HCT116 (cell line): Measurements from ENCODE around the gene TPM2. TPM values are rescaled to one million over a fixed set of nuclear protein-coding genes. Genes with fewer than 3 reads are reported as not detected.

Source experiments
- ATAC-seq: fragments of 200-7000 bp; cut with Tn5 transposase; 2 replicates; pipeline ENCODE4 v1.9.1; 2020; ENCODE audit warnings: mild to moderate bottlenecking, moderate library complexity
- BruUV-seq: library from RNA; stranded (reverse); fragments of 400-500 nt; replicated peaks from 2 replicates; lab custom pipeline; 2021; lab: Mats Ljungman, UMichigan
- CTCF ChIA-PET: fragments of 300-600 bp; sonication (Branson Sonifier 250); formaldehyde crosslinking; loops from one replicate; lab custom pipeline; 2021; ENCODE audit warnings: antibody characterized with exemption; lab: Charles Lee
- POLR2A ChIA-PET: fragments of 300-600, 350-600 bp; sonication (Branson Sonifier 250); formaldehyde crosslinking; loops from one replicate; lab custom pipeline; 2021; ENCODE audit warnings: antibody characterized with exemption; lab: Charles Lee
- RAD21 ChIA-PET, 2 experiments: fragments of 300-600 bp; sonication (Branson Sonifier 250); formaldehyde crosslinking; loops; one replicate each; lab custom pipeline; 2023; ENCODE audit warnings: low total read pairs in 2 of 2; ENCODE audit not compliant: uncharacterized antibody in 2 of 2, unreplicated experiment in 2 of 2, low non-redundant PET in 1 of 2; lab: Charles Lee
- DNase-seq: peaks from one replicate; pipeline ENCODE4 v3.0.0-alpha.2; 2010; ENCODE audit warnings: low read depth, low spot score
- H2AFZ ChIP-seq: fragments of 200-600 bp; shearing (Covaris generic), sonication (generic); 2 replicates; pipeline ENCODE4 v1.6.1; 2017; ENCODE audit warnings: low read depth, mixed run types, mixed read lengths, antibody characterized with exemption, low read length; ENCODE audit not compliant: poor library complexity, severe bottlenecking
- H3K27ac ChIP-seq: 2 replicates; pipeline ENCODE4 v1.5.1; 2012; ENCODE audit warnings: low read depth, low read length
- H3K27me3 ChIP-seq: fragments of 200-600 bp; sonication (generic); 2 replicates; pipeline ENCODE4 v1.6.1; 2016; ENCODE audit warnings: mixed run types, low read length, mixed read lengths; ENCODE audit not compliant: insufficient read depth
- H3K36me3 ChIP-seq, 2 experiments: fragments of 200-500 bp in 1 of 2; fragments of 200-600 bp in 1 of 2; sonication (Bioruptor generic) in 1 of 2; sonication (generic) in 1 of 2; 2 replicates each; pipeline versions ENCODE4 v1.5.1 to v1.6.1; 2014 to 2016; ENCODE audit warnings: low read length in 2 of 2, inconsistent platforms in 1 of 2, mixed read lengths in 1 of 2, mixed run types in 1 of 2; ENCODE audit not compliant: insufficient read depth in 2 of 2, control insufficient read depth in 1 of 2
- H3K4me1 ChIP-seq, 2 experiments: fragments of 200-600 bp in 1 of 2; sonication (generic) in 1 of 2; 2 replicates each; pipeline versions ENCODE4 v1.5.1 to v1.6.1; 2012 to 2017; ENCODE audit warnings: low read length in 2 of 2, inconsistent platforms in 1 of 2, mild to moderate bottlenecking in 1 of 2, mixed read lengths in 1 of 2, mixed run types in 1 of 2, moderate library complexity in 1 of 2; ENCODE audit not compliant: insufficient read depth in 2 of 2, control insufficient read depth in 1 of 2
- H3K4me2 ChIP-seq: fragments of 200-600 bp; sonication (generic); 2 replicates; pipeline ENCODE4 v1.6.1; 2017; ENCODE audit warnings: mixed run types, low read length, mixed read lengths
- H3K4me3 ChIP-seq, 2 experiments: fragments of 200-600 bp in 1 of 2; sonication (generic) in 1 of 2; replicated peaks in 1 of 2; 2 replicates each; pipeline ENCODE4 v1.5.1; 2011 to 2016; ENCODE audit warnings: low read length in 2 of 2, control low read depth in 1 of 2, low read depth in 1 of 2, mild to moderate bottlenecking in 1 of 2, mixed read lengths in 1 of 2, mixed run types in 1 of 2
- H3K79me2 ChIP-seq: fragments of 200-600 bp; sonication (generic); 2 replicates; pipeline ENCODE4 v1.6.1; 2017; ENCODE audit warnings: mild to moderate bottlenecking, mixed run types, low read length, moderate library complexity, mixed read lengths; ENCODE audit not compliant: insufficient read depth
- H3K9ac ChIP-seq: fragments of 200-600 bp; sonication (generic); 2 replicates; pipeline ENCODE4 v1.6.1; 2016; ENCODE audit warnings: low read length, mixed read lengths
- H3K9me2 ChIP-seq: fragments of 200-600 bp; sonication (generic), shearing (Covaris generic); 2 replicates; pipeline ENCODE4 v1.6.1; 2017; ENCODE audit warnings: mixed run types, mild to moderate bottlenecking, moderate library complexity; ENCODE audit not compliant: insufficient read depth
- H3K9me3 ChIP-seq, 2 experiments: fragments of 200-500 bp in 1 of 2; fragments of 200-600 bp in 1 of 2; sonication (Bioruptor generic) in 1 of 2; sonication (generic) in 1 of 2; 2 replicates each; pipeline ENCODE4 v1.6.1; 2014 to 2017; ENCODE audit warnings: low read length in 2 of 2, mixed read lengths in 2 of 2, inconsistent platforms in 1 of 2, low read depth in 1 of 2, mild to moderate bottlenecking in 1 of 2, mixed run types in 1 of 2, moderate library complexity in 1 of 2; ENCODE audit not compliant: control insufficient read depth in 1 of 2, insufficient read depth in 1 of 2
- H4K20me1 ChIP-seq: fragments of 200-600 bp; sonication (generic), shearing (Covaris generic); 2 replicates; pipeline ENCODE4 v1.6.1; 2017; ENCODE audit warnings: mixed run types, mild to moderate bottlenecking, moderate library complexity; ENCODE audit not compliant: insufficient read depth
- CBX3 ChIP-seq: IDR thresholded peaks from 2 replicates; pipeline ENCODE4 v1.6.1; 2012; ENCODE audit warnings: low read depth
- CEBPB ChIP-seq: IDR thresholded peaks from 2 replicates; pipeline ENCODE4 v1.6.1; 2012; ENCODE audit warnings: low read depth
- EZH2 ChIP-seq: fragments of 200-600 bp; sonication (generic); IDR thresholded peaks from 2 replicates; pipeline ENCODE4 v1.6.1; 2017; ENCODE audit warnings: antibody characterized with exemption, mixed run types
- EZH2phosphoT487 ChIP-seq: fragments of 200-600 bp; IDR thresholded peaks from 2 replicates; pipeline ENCODE4 v1.6.1; 2018; ENCODE audit warnings: antibody characterized with exemption, borderline replicate concordance
- FOSL1 ChIP-seq: IDR thresholded peaks from 2 replicates; pipeline ENCODE4 v1.6.1; 2012; ENCODE audit warnings: low read depth
- JUND ChIP-seq: IDR thresholded peaks from 2 replicates; pipeline ENCODE4 v1.6.1; 2012
- POLR2A ChIP-seq: IDR thresholded peaks from 2 replicates; pipeline ENCODE4 v1.7.0; 2011; ENCODE audit warnings: borderline replicate concordance; ENCODE audit not compliant: insufficient read depth, insufficient read length; ENCODE audit errors: extremely low read depth
- POLR2AphosphoS5 ChIP-seq: IDR thresholded peaks from 2 replicates; pipeline ENCODE4 v1.6.1; 2011; ENCODE audit warnings: mild to moderate bottlenecking, low read depth, low read length, moderate library complexity
- RAD21 ChIP-seq: IDR thresholded peaks from 2 replicates; pipeline ENCODE4 v1.6.1; 2012; ENCODE audit warnings: low read depth, mild to moderate bottlenecking
- SIN3A ChIP-seq: IDR thresholded peaks from 2 replicates; pipeline ENCODE4 v1.6.1; 2012; ENCODE audit warnings: low read depth
- SP1 ChIP-seq: IDR thresholded peaks from 2 replicates; pipeline ENCODE4 v1.6.1; 2012; ENCODE audit warnings: low read depth
- TCF7L2 ChIP-seq: IDR thresholded peaks from 2 replicates; pipeline ENCODE4 v1.7.0; 2011; ENCODE audit warnings: borderline replicate concordance, inconsistent platforms; ENCODE audit not compliant: insufficient read depth, insufficient read length; ENCODE audit errors: extremely low read depth
- YY1 ChIP-seq: IDR thresholded peaks from 2 replicates; pipeline ENCODE4 v1.6.1; 2011; ENCODE audit warnings: low read length, low read depth, moderate library complexity, mild to moderate bottlenecking; ENCODE audit not compliant: insufficient replicate concordance; ENCODE audit errors: extremely low read depth
- ZBTB33 ChIP-seq: IDR thresholded peaks from 2 replicates; pipeline ENCODE4 v1.6.1; 2011; ENCODE audit warnings: mild to moderate bottlenecking, low read length, moderate library complexity; ENCODE audit not compliant: insufficient replicate concordance; ENCODE audit errors: extremely low read depth
- ZFX ChIP-seq: fragments of 450-650 bp; IDR thresholded peaks from 2 replicates; pipeline ENCODE4 v1.6.1; 2017
- ZNF274 ChIP-seq: fragments of 200-500 bp; sonication (Bioruptor generic); IDR thresholded peaks from 2 replicates; pipeline ENCODE4 v1.6.1; 2014; ENCODE audit warnings: mild to moderate bottlenecking, low read depth, low read length, inconsistent platforms
- intact Hi-C: fragments of 100-400 bp; cut with micrococcal nuclease; formaldehyde crosslinking; loops from 2 replicates; pipeline ENCODE4 v1.10.0; 2022
- total RNA-seq: library from RNA; stranded (reverse); gene quantifications from one replicate; pipeline ENCODE4 v1.2.1, GENCODE V29; 2021; ENCODE audit not compliant: unreplicated experiment
- TF ChIP-seq, protein P1 (sequence below): IDR thresholded peaks from 2 replicates; pipeline ENCODE4 v1.6.1; 2012
- TF ChIP-seq, protein P2 (sequence below), 3 experiments: fragments of 200-600 bp in 1 of 3; sonication (generic) in 1 of 3; IDR thresholded peaks in 2 of 3; conservative IDR thresholded peaks in 1 of 3; 2 replicates each; pipeline ENCODE4 v1.5.1; 2012 to 2017; ENCODE audit warnings: low read depth in 2 of 3, low read length in 2 of 3, antibody characterized with exemption in 1 of 3, borderline replicate concordance in 1 of 3, control low read depth in 1 of 3, mild to moderate bottlenecking in 1 of 3, mixed read lengths in 1 of 3, mixed run types in 1 of 3, moderate library complexity in 1 of 3; ENCODE audit not compliant: insufficient read depth in 1 of 3

The TPM2 gene
- total RNA-seq, 1 experiment from 2014 or later = 278 TPM

DNA sequence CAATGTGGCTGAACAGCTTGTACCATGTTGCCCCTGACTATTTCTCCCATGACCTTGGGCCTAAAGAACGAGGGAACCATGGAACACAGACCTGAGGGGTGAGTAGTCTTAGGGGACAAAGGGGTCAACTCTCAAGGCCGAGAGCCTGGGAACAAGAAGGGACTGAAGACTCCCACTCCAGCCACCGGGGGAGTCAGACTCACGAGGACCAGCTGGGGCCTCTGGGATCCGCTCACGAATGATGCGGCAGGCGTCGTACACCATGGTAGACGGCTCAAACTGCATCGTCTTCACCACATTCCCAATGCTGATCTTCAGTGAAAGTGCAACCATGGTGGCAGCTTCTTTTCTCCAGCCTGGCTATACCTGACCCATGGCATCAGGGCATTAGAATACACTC is 35.6 kb upstream of the TPM2 start (continued):
- no peak for TF ChIP-seq POLR2A
- no peak for TF ChIP-seq JUND
- TF ChIP-seq, all 23 proteins: peak for 0

- intact Hi-C loops = no loop called here
- TF ChIP-seq TCF7L2 = no peak
- TF ChIP-seq, protein P1, sequence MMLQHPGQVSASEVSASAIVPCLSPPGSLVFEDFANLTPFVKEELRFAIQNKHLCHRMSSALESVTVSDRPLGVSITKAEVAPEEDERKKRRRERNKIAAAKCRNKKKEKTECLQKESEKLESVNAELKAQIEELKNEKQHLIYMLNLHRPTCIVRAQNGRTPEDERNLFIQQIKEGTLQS = no peak
- no peak for TF ChIP-seq SIN3A
- no peak for TF ChIP-seq ZBTB33
- no peak for TF ChIP-seq YY1
- no peak for TF ChIP-seq POLR2A
- no peak for TF ChIP-seq ZFX
- TF ChIP-seq, protein P2, sequence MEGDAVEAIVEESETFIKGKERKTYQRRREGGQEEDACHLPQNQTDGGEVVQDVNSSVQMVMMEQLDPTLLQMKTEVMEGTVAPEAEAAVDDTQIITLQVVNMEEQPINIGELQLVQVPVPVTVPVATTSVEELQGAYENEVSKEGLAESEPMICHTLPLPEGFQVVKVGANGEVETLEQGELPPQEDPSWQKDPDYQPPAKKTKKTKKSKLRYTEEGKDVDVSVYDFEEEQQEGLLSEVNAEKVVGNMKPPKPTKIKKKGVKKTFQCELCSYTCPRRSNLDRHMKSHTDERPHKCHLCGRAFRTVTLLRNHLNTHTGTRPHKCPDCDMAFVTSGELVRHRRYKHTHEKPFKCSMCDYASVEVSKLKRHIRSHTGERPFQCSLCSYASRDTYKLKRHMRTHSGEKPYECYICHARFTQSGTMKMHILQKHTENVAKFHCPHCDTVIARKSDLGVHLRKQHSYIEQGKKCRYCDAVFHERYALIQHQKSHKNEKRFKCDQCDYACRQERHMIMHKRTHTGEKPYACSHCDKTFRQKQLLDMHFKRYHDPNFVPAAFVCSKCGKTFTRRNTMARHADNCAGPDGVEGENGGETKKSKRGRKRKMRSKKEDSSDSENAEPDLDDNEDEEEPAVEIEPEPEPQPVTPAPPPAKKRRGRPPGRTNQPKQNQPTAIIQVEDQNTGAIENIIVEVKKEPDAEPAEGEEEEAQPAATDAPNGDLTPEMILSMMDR (IDR thresholded peaks at IDR 0.05 in 2 of 3, conservative IDR thresholded peaks at IDR 0.05 in 1 of 3; ENCODE audit: borderline replicate concordance in 1 of 3, insufficient read depth in 1 of 3, low read depth in 2 of 3, low read length in 2 of 3) = no peak
- TF ChIP-seq EZH2phosphoT487 = no peak
- TF ChIP-seq POLR2AphosphoS5 = no peak
- TF ChIP-seq ZNF274 = no peak
- no peak for TF ChIP-seq FOSL1
- TF ChIP-seq CEBPB = no peak
- no peak for TF ChIP-seq RAD21
- TF ChIP-seq EZH2 = no peak
- no peak for TF ChIP-seq SP1
- TF ChIP-seq CBX3 = no peak
- ATAC-seq (no peak), DNase-seq (no peak)
- BruUV-seq = no TSS peak
- H3K4me1 ChIP-seq = no peaks in the 10 kb centered on the region
- ChIA-PET RAD21 (no interaction called here), CTCF (no interaction called here), POLR2A (no interaction called here)
- H3K9ac ChIP-seq = no peak overlapping the region
- no peaks in the 10 kb centered on the region for H3K9me2 ChIP-seq
- H3K27me3 ChIP-seq = no peaks in the 10 kb centered on the region
- peaks cover 29% of the 10 kb centered on the region for H3K79me2 ChIP-seq
- no peak overlapping the region for H3K4me2 ChIP-seq
- peaks cover 49 to 59% of the 10 kb centered on the region in 2 experiments for H3K36me3 ChIP-seq
- H3K4me3 ChIP-seq = no peak overlapping the region
- H4K20me1 ChIP-seq = no peaks in the 10 kb centered on the region
- no peak overlapping the region for H2AFZ ChIP-seq
- no peak overlapping the region for H3K27ac ChIP-seq
- no peaks in the 10 kb centered on the region for H3K9me3 ChIP-seq
Measured at GRCh38 chr9:35723908-35724307, 34.2 kb upstream of the TPM2 start.
